OCI-LY1 (cell line): ENCODE data around the gene CHST8.
"Not testable (repeated sequence)": the region's sequence is repeated elsewhere in the genome, so short reads cannot be mapped to it uniquely, and the experiment has no call there.

Experiments
- H2AFZ ChIP-seq: fragments of 200-600 bp; sonication (generic), shearing (Covaris generic); 2 replicates; pipeline ENCODE4 v1.6.0; 2014; ENCODE audit warnings: antibody characterized with exemption, mild to moderate bottlenecking, low read length
- H3F3A ChIP-seq: fragments of 200-600 bp; sonication (generic), shearing (Covaris generic); 2 replicates; pipeline ENCODE4 v1.6.0; 2014; ENCODE audit warnings: mild to moderate bottlenecking, antibody characterized with exemption, low read length, moderate library complexity; ENCODE audit not compliant: insufficient read depth
- H3K27ac ChIP-seq: fragments of 200-600 bp; sonication (generic); 2 replicates; pipeline ENCODE4 v1.5.1; 2014; ENCODE audit warnings: low read length, mixed run types, mild to moderate bottlenecking, low read depth; ENCODE audit not compliant: poor library complexity, severe bottlenecking
- H3K27me3 ChIP-seq: fragments of 200-600 bp; sonication (generic); 2 replicates; pipeline ENCODE4 v1.6.0; 2014; ENCODE audit warnings: antibody characterized with exemption, mild to moderate bottlenecking, low read length, moderate library complexity; ENCODE audit not compliant: insufficient read depth
- H3K36me3 ChIP-seq: fragments of 200-600 bp; sonication (generic); 2 replicates; pipeline ENCODE4 v1.6.1; 2014; ENCODE audit warnings: mild to moderate bottlenecking, antibody characterized with exemption, low read length, moderate library complexity, mixed read lengths; ENCODE audit not compliant: insufficient read depth
- H3K4me1 ChIP-seq: fragments of 200-600 bp; sonication (generic); 2 replicates; pipeline ENCODE4 v1.5.1; 2014; ENCODE audit warnings: mild to moderate bottlenecking, low read length, moderate library complexity; ENCODE audit not compliant: insufficient read depth, severe bottlenecking
- H3K4me2 ChIP-seq: fragments of 200-600 bp; sonication (generic), shearing (Covaris generic); 2 replicates; pipeline ENCODE4 v1.6.1; 2014; ENCODE audit warnings: low read length
- H3K4me3 ChIP-seq: fragments of 200-600 bp; sonication (generic); 2 replicates; pipeline ENCODE4 v1.5.1; 2014; ENCODE audit warnings: low read length, low read depth, mild to moderate bottlenecking, mixed read lengths; ENCODE audit not compliant: poor library complexity, severe bottlenecking
- H3K79me2 ChIP-seq: fragments of 200-600 bp; shearing (Covaris generic); 2 replicates; pipeline ENCODE4 v1.6.1; 2016; ENCODE audit warnings: mixed run types, low read length, mixed read lengths; ENCODE audit not compliant: insufficient read depth
- H3K9ac ChIP-seq: fragments of 200-600 bp; sonication (generic), shearing (Covaris generic); 2 replicates; pipeline ENCODE4 v1.6.1; 2014; ENCODE audit warnings: mild to moderate bottlenecking, low read length, mixed read lengths
- H3K9me2 ChIP-seq: fragments of 200-600 bp; sonication (generic), shearing (Covaris generic); 2 replicates; pipeline ENCODE4 v1.6.1; 2014; ENCODE audit warnings: low read depth, mild to moderate bottlenecking, low read length, mixed read lengths
- H3K9me3 ChIP-seq: fragments of 200-600 bp; shearing (Covaris generic); 2 replicates; pipeline ENCODE4 v1.6.1; 2014; ENCODE audit warnings: low read length, mixed read lengths
- H4K20me1 ChIP-seq: fragments of 200-600 bp; sonication (generic), shearing (Covaris generic); 2 replicates; pipeline ENCODE4 v1.6.0; 2016; ENCODE audit warnings: mild to moderate bottlenecking, low read length; ENCODE audit not compliant: insufficient read depth
- CTCF ChIP-seq: fragments of 200-600 bp; sonication (generic), shearing (Covaris generic); IDR thresholded peaks from 2 replicates; pipeline ENCODE4 v1.5.1; 2017; ENCODE audit warnings: mild to moderate bottlenecking, antibody characterized with exemption, low read length, moderate library complexity, mixed read lengths
- EZH2 ChIP-seq: fragments of 200-600 bp; sonication (generic), shearing (Covaris generic); IDR thresholded peaks from 2 replicates; pipeline ENCODE4 v1.8.0; 2017; ENCODE audit warnings: borderline replicate concordance, mixed run types, mild to moderate bottlenecking, antibody characterized with exemption, low read length, moderate library complexity, mixed read lengths

CHST8 gene

GRCh38 chr19:33603377-33603776 is 18.4 kb upstream of the CHST8 start:
- Histone ChIP-seq H3K9ac (no peak overlapping the region), H3K79me2 (no peaks in the 10 kb centered on the region), H3K9me2 (no peaks in the 10 kb centered on the region), H4K20me1 (no peaks in the 10 kb centered on the region), H3K36me3 (no peaks in the 10 kb centered on the region), H3K4me1 (no peaks in the 10 kb centered on the region), H3F3A (no peaks in the 10 kb centered on the region), H2AFZ (no peak overlapping the region), H3K27ac (no peak overlapping the region), H3K4me3 (no peak overlapping the region), H3K9me3 (no peaks in the 10 kb centered on the region), H3K4me2 (no peak overlapping the region), H3K27me3 (no peaks in the 10 kb centered on the region)
- TF ChIP-seq CTCF (no peak), EZH2 (no peak)

DNA sequence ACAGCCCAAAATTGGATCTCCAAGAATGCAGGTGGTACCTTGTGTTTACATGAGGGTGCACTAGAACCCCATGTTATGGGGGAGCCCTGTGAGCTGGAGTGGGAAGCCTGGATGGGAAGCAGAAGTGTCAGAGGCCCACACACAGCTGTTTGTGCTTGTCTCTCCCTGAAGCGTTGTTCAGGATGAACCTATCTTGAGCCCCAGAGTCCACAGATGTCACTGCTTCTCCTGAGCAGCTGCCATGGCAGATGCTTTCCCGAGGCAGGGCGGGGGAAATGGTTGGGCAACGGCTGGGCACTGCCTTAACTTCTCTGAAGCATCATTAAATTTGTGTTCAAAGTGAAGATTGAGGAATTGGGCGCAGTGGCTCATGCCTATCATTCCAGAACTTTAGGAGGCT is 17.1 kb upstream of the CHST8 start:
- Histone ChIP-seq H4K20me1 (no peaks in the 10 kb centered on the region), H3K4me1 (no peaks in the 10 kb centered on the region), H3K27ac (no peak overlapping the region), H3K36me3 (no peaks in the 10 kb centered on the region), H3K27me3 (no peaks in the 10 kb centered on the region), H3F3A (no peaks in the 10 kb centered on the region), H3K4me2 (no peak overlapping the region), H3K9me2 (no peaks in the 10 kb centered on the region), H3K9me3 (no peaks in the 10 kb centered on the region), H3K9ac (no peak overlapping the region), H2AFZ (no peak overlapping the region), H3K4me3 (no peak overlapping the region), H3K79me2 (no peaks in the 10 kb centered on the region)
- TF ChIP-seq CTCF = no peak
- no peak for TF ChIP-seq EZH2

GRCh38 chr19:33605803-33606295 is 15.9 kb upstream of the CHST8 start:
- H3K27ac ChIP-seq, H3K9me3 ChIP-seq, H3K27me3 ChIP-seq, H3K9me2 ChIP-seq, H3K4me3 ChIP-seq, H3K4me1 ChIP-seq, H2AFZ ChIP-seq, H3K79me2 ChIP-seq, H4K20me1 ChIP-seq, H3K4me2 ChIP-seq, H3K36me3 ChIP-seq, H3K9ac ChIP-seq, H3F3A ChIP-seq: not testable (repeated sequence)

DNA sequence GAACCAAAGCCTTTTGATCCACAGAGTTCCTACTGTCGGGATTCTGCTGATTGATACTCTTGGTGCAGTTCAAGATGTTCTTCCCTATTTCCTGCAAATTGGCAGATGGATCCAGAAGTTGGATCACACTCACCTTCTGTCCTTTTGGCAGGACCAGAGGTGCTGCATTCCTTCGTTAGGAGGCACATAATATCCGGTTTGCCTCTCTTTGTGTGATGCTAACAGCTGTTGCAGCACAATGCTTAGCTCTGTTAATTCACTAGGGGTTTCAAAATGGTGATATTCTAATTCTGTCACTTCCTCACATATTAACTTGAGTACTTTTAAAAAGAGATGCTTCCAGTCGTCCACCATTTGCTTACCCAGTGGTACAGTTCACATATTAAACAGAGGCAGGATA is 15.2 kb upstream of the CHST8 start:
- H3K36me3 ChIP-seq = no peaks in the 10 kb centered on the region
- H3K79me2 ChIP-seq = no peaks in the 10 kb centered on the region
- TF ChIP-seq CTCF (no peak), EZH2 (no peak)
- no peak overlapping the region for H2AFZ ChIP-seq
- H3K9ac ChIP-seq = no peak overlapping the region
- no peaks in the 10 kb centered on the region for H4K20me1 ChIP-seq
- H3K27me3 ChIP-seq = no peaks in the 10 kb centered on the region
- no peak overlapping the region for H3K4me2 ChIP-seq
- H3K4me1 ChIP-seq = no peaks in the 10 kb centered on the region
- H3F3A ChIP-seq = no peaks in the 10 kb centered on the region
- H3K9me2 ChIP-seq = no peaks in the 10 kb centered on the region
- H3K4me3 ChIP-seq = no peak overlapping the region
- H3K9me3 ChIP-seq = no peaks in the 10 kb centered on the region
- no peak overlapping the region for H3K27ac ChIP-seq
